GM21390 (cell line): Measurements from ENCODE around the gene OR1N2.
"Not testable (repeated sequence)": the region's sequence is repeated elsewhere in the genome, so short reads cannot be mapped to it uniquely, and the experiment has no call there.

Source experiments
- ATAC-seq: cut with Tn5 transposase; IDR thresholded peaks from one replicate; pipeline ENCODE4 v1.9.1; 2021; ENCODE audit not compliant: unreplicated experiment

Gene OR1N2

GRCh38 chr9:122552812-122553211, at the start of gene OR1N2:
TSS of gene OR1N2 (plus strand) at chr9:122553112. CDS start at chr9:122553212, 100 bp downstream.
- no peak for ATAC-seq

- no peak for ATAC-seq
Observed at GRCh38 chr9:122506964-122507363, 45.9 kb upstream of the OR1N2 start.

- ATAC-seq, result no peak
Observed at GRCh38 chr9:122510502-122510901, 42.4 kb upstream of the OR1N2 start, which contains the start of gene OR1J2. TSS of gene OR1J2 (plus strand) at chr9:122510802. CDS start at chr9:122510802, 0 bp downstream.

- ATAC-seq, result no peak
Observed at GRCh38 chr9:122518226-122518625, 34.7 kb upstream of the OR1N2 start.

- ATAC-seq, result no peak
Observed at GRCh38 chr9:122518841-122519240, 34.1 kb upstream of the OR1N2 start, which contains the start of gene OR1J4. TSS of gene OR1J4 (plus strand) at chr9:122519141. CDS start at chr9:122519141, 0 bp downstream.

- ATAC-seq, result no peak
Observed at GRCh38 chr9:122519376-122519775, 33.5 kb upstream of the OR1N2 start.

- no peak for ATAC-seq
Observed at GRCh38 chr9:122526602-122527001, 26.3 kb upstream of the OR1N2 start.

- no peak for ATAC-seq
Observed at GRCh38 chr9:122527193-122527592, 25.7 kb upstream of the OR1N2 start, which contains the start of gene OR1N1. TSS of gene OR1N1 (minus strand) at chr9:122527293. CDS start at chr9:122527293, 0 bp downstream.

GRCh38 chr9:122531157-122531556, 21.8 kb upstream of the OR1N2 start:
- ATAC-seq, result not testable (repeated sequence)

- no peak for ATAC-seq
Observed at GRCh38 chr9:122536134-122536533, 16.8 kb upstream of the OR1N2 start.

GRCh38 chr9:122537066-122537465, 15.8 kb upstream of the OR1N2 start:
- ATAC-seq, result not testable (repeated sequence)

- no peak for ATAC-seq
Observed at GRCh38 chr9:122538757-122539156, 14.2 kb upstream of the OR1N2 start.

- no peak for ATAC-seq
Observed at GRCh38 chr9:122546196-122546595, 6.7 kb upstream of the OR1N2 start.

GRCh38 chr9:122551371-122551770, 1.5 kb upstream of the OR1N2 start:
- no peak for ATAC-seq

GRCh38 chr9:122561446-122561845, 8.5 kb downstream of the OR1N2 start:
- no peak for ATAC-seq

- ATAC-seq, result no peak
Observed at GRCh38 chr9:122562134-122562760, 9.3 kb downstream of the OR1N2 start.

- no peak for ATAC-seq
Observed at GRCh38 chr9:122567901-122568300, 15.0 kb downstream of the OR1N2 start.

- ATAC-seq, result no peak
Observed at GRCh38 chr9:122572456-122572855, 19.5 kb downstream of the OR1N2 start.

GRCh38 chr9:122579874-122580273, 27.0 kb downstream of the OR1N2 start:
- no peak for ATAC-seq

GRCh38 chr9:122580360-122580759, 27.4 kb downstream of the OR1N2 start:
- no peak for ATAC-seq

- not testable (repeated sequence) for ATAC-seq
Observed at GRCh38 chr9:122583284-122583683, 30.4 kb downstream of the OR1N2 start, which contains the start of gene OR1L8. TSS of gene OR1L8 (minus strand) at chr9:122583384. CDS start at chr9:122568477, 14,907 bp downstream.
